22Rv1 (cell line): Measurements from ENCODE around the gene IL24.

Experiments used
- H3K27ac ChIP-seq: fragments of 450-650 bp; 2 replicates; pipeline ENCODE4 v1.5.1; 2017
- ZFX ChIP-seq: fragments of 450-650 bp; IDR thresholded peaks from 2 replicates; pipeline ENCODE4 v1.6.1; 2017; ENCODE audit warnings: antibody characterized with exemption, borderline replicate concordance
- TF ChIP-seq, protein P1 (sequence below): fragments of 450-650 bp; IDR thresholded peaks from 2 replicates; pipeline ENCODE4 v1.5.1; 2017; ENCODE audit warnings: mild to moderate bottlenecking

Gene IL24

DNA sequence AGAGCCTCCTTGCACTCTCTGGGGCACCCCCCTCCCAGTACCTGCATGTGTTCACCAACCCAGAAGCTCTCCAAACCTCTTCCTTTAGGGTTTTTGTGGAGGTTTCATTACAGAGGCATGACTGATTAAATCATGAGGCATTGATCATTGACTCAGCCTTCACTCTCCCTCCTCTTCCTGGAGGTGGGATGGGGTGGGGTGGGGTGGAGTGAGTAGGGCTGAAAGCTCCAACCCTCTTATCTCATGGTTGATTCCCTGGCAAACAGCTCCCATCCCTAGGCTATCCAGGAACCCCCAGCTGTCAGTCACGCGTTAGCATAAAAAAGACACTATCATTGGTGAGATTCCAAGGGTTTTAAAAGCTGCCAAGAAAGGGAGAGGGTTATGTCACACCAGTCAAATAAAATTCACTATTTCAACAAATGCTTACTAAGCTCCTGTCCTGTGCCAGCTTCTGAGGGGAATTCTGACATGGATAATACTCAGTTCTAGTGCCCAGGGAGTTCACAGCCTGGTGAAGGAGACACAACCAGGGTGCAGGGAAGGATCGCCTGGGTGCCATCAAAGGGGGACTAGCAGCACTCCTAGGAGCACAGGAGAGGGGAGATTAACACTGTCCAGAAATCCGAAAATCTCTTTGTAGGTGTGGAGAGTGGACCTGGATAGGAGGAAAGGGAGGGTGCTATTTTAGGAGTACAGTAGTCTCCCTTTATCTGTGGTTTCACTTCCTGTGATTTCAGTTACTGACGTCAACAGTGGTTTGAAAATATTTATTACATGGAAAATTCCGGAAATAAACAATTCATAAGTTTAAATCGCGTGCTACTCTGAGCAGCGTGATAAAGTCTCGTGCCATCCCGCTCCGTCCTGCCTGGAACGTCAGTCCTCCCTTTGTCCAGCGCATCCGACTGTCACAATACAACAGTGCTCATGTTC lies 6.8 kb upstream of the IL24 start:
- TF ChIP-seq, protein P1, sequence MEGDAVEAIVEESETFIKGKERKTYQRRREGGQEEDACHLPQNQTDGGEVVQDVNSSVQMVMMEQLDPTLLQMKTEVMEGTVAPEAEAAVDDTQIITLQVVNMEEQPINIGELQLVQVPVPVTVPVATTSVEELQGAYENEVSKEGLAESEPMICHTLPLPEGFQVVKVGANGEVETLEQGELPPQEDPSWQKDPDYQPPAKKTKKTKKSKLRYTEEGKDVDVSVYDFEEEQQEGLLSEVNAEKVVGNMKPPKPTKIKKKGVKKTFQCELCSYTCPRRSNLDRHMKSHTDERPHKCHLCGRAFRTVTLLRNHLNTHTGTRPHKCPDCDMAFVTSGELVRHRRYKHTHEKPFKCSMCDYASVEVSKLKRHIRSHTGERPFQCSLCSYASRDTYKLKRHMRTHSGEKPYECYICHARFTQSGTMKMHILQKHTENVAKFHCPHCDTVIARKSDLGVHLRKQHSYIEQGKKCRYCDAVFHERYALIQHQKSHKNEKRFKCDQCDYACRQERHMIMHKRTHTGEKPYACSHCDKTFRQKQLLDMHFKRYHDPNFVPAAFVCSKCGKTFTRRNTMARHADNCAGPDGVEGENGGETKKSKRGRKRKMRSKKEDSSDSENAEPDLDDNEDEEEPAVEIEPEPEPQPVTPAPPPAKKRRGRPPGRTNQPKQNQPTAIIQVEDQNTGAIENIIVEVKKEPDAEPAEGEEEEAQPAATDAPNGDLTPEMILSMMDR, result no peak
- TF ChIP-seq ZFX, result no peak

DNA sequence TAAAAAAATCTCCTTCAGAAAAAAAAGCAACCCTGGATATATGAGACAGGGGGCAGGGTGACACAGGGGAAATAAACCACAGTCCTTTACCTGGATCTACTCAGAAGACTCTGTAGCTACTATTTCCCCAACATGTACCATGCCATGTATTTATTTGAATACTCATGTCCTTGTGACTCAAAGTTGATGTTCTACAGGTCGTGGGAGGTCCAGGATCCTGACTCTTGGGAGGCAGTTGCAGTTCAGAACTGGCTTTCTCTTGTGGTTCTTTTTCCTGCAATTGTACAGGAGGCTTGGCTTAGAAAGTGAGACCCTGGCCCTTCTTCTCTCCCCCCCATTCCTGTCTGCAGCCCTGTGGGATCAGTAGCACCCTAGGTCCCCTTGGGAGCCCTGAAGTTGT lies 5.8 kb upstream of the IL24 start:
- H3K27ac ChIP-seq, result no peak overlapping the region
- TF ChIP-seq, protein P1, result no peak
- no peak for TF ChIP-seq ZFX

More for the DNA sequence above, 6.8 kb upstream of the IL24 start:
- no peak overlapping the region for H3K27ac ChIP-seq

DNA sequence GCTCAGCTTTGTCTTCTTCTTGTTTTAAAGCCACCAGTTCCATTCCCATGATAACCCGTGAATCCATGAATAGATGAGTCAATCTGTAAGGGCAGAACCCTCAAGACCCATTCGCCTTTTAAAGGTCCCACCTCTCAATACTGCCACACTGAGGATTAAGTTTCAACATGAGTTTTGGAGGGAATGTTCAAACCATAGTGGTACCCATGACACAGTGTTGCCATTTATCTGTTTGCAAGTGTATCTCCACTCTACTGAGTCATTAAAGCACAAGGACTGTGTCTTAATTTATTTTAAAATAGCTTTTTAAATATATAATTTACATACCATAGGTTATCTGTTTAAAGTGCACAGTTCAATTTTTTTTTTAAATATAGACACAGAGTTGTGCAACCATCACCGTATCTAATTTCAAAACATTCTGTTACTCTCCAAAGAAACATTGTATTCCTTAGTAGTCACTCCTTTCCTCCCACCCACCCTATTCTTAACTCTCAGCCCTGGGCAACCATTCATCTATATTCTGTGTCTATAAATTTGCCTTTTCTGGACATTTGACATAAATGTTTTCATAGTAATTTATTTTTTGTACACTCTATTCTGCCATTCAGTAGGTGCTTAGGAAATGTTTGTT lies 4.8 kb upstream of the IL24 start:
- TF ChIP-seq, protein P1, result no peak
- no peak for TF ChIP-seq ZFX

DNA sequence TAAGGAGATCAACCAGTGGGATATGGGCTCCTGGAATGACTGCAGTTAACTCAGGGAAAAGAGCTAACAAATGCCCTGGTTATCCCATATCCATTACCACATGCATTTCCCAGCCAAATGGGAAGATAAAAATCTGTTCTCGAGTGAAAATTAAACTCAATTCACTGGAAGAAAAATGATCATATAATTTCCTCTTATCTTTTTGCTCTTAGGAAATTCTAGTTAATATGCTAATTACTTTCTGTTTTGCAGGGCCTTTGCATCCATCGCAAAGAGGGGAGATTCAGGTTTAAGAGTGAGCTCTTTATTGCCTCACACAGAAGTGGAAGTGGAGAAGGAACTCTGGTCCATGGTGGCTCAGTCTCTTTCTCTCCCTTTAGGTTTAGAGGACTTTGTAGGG lies 3.9 kb upstream of the IL24 start:
- TF ChIP-seq, protein P1, result no peak
- no peak for TF ChIP-seq ZFX
- no peak overlapping the region for H3K27ac ChIP-seq

More for the DNA sequence above, 4.8 kb upstream of the IL24 start:
- no peak overlapping the region for H3K27ac ChIP-seq

DNA sequence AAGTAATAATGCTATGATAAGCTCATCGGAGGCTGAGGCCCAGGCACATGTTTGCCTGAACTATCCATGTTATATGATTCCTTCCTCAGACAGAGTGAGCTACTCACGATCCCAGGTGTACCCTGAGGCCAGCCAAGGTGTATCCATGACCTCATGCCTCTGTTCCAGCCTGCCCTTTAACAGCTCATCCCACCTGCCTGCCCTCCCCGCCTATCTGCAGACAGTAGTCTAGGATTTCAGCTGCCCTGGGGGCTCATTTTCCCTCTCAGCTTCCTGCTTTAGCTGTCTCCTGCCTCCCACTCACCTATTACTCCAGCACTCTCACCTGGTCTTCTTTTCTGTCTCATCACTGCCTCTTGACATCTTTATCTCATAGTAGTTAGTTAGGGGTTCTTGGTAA lies 1.9 kb upstream of the IL24 start:
- TF ChIP-seq, protein P1, result no peak
- TF ChIP-seq ZFX, result no peak
- peak overlapping the region; percentile 67 for H3K27ac ChIP-seq

DNA sequence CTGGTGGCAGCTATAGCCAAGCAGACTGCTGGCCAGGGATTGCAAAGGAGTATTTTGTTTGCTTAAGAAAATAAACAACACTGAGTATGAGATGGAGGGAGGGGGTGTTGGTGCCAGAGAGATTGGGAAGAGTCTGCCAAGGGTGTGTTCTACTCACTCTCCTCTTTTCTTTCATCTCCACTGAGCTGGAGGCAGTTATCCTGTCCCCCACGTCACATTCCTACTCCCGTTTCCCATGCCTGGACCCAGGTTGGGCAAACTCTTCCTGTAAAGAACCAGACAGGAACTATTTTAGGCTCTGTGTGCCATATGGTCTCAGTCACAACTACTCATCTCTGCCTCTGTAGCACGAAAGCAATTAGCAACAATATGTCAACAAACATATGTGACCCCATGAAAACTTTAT lies 1.4 kb upstream of the IL24 start:
- H3K27ac ChIP-seq, result peak overlapping the region; percentile 67
- no peak for TF ChIP-seq ZFX
- TF ChIP-seq, protein P1, result no peak

DNA sequence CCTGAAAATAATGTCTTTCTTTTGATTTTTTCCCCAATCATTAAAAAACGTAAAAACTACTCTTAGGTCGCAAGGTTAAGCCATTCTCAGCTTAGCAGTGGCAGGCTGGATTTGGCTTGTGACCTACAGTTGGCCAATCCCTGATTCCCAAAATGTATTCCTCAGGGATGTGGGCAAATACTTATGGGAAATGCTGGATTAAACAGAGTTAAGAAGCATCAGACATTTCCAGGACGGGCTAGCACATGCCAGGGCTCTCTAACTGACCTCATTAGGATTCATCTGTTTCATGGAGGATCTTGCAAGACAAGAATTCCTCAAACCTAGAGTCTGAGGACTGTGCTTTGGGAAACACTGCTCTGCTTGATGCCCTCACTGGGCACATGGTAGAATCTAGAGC lies 982 bp upstream of the IL24 start:
- TF ChIP-seq ZFX, result no peak
- TF ChIP-seq, protein P1, result no peak
- H3K27ac ChIP-seq, result peak overlapping the region; percentile 67; the same call in 1 of the 2 replicates
